ENCODE results near the gene TMEM126A. TPM values are rescaled to one million over a fixed set of nuclear protein-coding genes. Genes with fewer than 3 reads are reported as not detected.
"Not testable (repeated sequence)": the region's sequence is repeated elsewhere in the genome, so short reads cannot be mapped to it uniquely, and the experiment has no call there.

The TMEM126A gene
- polyA plus RNA-seq: 59.1 TPM

DNA sequence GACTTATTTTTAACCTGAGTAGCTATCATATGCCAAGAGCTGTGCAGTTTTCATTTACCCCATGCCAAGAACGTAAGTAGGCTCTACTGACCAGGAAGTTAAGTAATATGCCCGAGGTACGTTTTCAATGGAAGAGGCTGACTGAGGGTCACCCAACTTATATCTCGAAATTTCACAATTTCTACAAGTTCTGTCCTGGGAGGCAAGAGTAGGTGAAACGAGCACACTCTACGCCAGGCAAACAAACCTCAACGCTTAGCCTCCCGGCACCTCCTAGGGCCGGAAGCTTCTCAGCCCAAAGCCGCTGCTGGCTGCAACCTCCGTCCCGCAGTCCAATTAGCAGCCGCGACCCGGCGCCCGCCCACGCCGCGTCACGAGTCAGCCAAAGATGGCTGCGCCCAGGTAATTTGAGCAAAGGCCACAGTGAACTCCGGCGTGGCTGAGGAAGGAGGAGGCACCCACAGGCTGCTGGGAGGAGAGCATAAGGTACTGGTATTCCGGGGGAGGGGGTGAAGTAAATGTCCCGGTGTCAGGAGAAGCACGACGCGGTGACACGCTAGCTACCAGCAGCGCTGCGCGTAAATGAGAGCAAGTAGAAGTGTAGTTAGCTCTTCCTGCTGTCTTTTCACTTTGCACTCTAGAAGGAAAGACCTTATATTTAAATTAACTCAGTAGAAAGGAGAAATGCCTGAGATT lies at the start of gene TMEM126A:
Gene TMEM126A (plus strand): TSS at position 364 of the 696 bp plus-strand sequence. CDS start 2,289 bp downstream, outside the sequence.
- Mint-ChIP-seq H3K27me3 (peaks cover 3% of the 10 kb centered on the region), H3K4me1 (peaks cover 10 to 17% (median 15%) of the 10 kb centered on the region in 3 donors), H3K27ac (peak within 1 kb of the TSS; percentile 84 to 98 (median 98)), H3K9me3 (no peaks in the 10 kb centered on the region), H3K4me3 (peak within 1 kb of the TSS; percentile 92 to 99 (median 95)), H3K36me3 (peaks cover 1% of the 10 kb centered on the region)

GRCh38 chr11:85599083-85599482 lies 48.7 kb upstream of the TMEM126A start:
- Mint-ChIP-seq H3K4me3 (no peak overlapping the region), H3K4me1 (no peaks in the 10 kb centered on the region), H3K36me3 (no peaks in the 10 kb centered on the region), H3K27ac (no peak overlapping the region), H3K9me3 (no peaks in the 10 kb centered on the region), H3K27me3 (no peaks in the 10 kb centered on the region)

DNA sequence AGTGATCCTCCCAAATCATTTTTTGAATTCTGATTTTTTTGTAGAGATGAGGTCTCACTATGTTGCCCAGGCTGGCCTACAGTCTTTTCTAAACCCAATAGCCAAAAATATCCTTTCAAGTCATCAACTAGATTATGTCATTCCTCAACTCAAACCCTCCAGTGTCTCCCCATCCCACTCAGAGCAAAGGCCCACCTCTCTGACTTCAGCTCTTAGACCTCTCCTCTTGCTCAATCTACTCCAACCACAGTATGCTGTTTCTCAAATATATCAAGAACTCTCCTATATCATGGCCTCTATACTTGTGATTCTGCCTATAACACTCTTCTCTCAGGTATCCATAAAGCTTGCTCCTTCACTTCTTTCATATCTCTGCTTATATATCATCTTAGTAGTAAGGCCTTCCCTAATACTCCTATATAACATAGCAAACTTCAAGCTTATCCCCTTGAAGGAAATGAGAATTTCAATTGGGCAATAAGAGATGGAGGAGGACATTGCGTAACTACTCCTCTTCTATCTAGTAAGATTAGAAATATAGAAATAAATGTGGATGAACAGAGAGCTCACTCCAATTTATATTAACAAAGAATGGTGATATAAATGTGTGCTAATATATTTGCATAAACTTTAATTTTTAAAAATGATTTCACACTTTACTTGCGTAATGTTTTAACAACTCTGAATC lies 45.1 kb upstream of the TMEM126A start:
- H3K4me1 Mint-ChIP-seq: no peaks in the 10 kb centered on the region
- no peak overlapping the region for H3K4me3 Mint-ChIP-seq
- peaks cover 7% of the 10 kb centered on the region for H3K36me3 Mint-ChIP-seq
- H3K9me3 Mint-ChIP-seq: peaks cover 0 to 5% (median 0%) of the 10 kb centered on the region in 3 donors
- peak overlapping the region in 1 of 3 donors; percentile 11 for H3K27ac Mint-ChIP-seq
- no peaks in the 10 kb centered on the region for H3K27me3 Mint-ChIP-seq

GRCh38 chr11:85603220-85603619 lies 44.5 kb upstream of the TMEM126A start:
- Mint-ChIP-seq H3K27ac (no peak overlapping the region), H3K27me3 (peaks cover under 1% of the 10 kb centered on the region), H3K9me3 (peaks cover 0 to 5% (median 0%) of the 10 kb centered on the region in 3 donors), H3K4me3 (no peak overlapping the region), H3K36me3 (peaks cover 7% of the 10 kb centered on the region), H3K4me1 (no peaks in the 10 kb centered on the region)

DNA sequence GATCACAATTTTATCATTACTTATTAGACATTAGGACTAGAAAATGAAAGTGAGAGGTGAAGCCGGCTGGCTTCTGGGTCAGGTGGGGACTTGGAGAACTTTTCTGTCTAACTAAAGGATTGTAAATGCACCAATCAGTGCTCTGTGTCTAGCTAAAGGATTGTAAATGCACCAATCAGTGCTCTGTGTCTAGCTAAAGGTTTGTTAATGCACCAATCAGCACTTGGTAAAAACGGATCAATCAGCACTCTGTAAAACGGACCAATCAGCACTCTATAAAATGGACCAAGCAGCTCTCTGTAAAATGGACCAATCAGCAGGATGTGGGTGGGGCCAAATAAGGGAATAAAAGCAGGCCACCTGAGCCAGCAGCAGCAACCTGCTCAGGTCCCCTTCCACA lies 41.5 kb upstream of the TMEM126A start:
- not testable (repeated sequence) for H3K4me1 Mint-ChIP-seq

GRCh38 chr11:85608621-85609020 lies 39.1 kb upstream of the TMEM126A start:
- peak overlapping the region in 1 of 4 donors; percentile 29 for H3K4me3 Mint-ChIP-seq
- H3K9me3 Mint-ChIP-seq, H3K27ac Mint-ChIP-seq, H3K4me1 Mint-ChIP-seq, H3K36me3 Mint-ChIP-seq, H3K27me3 Mint-ChIP-seq: not testable (repeated sequence)

More for the DNA sequence above, 41.5 kb upstream of the TMEM126A start:
- not testable (repeated sequence) for H3K9me3 Mint-ChIP-seq, H3K4me3 Mint-ChIP-seq, H3K36me3 Mint-ChIP-seq, H3K27ac Mint-ChIP-seq, H3K27me3 Mint-ChIP-seq

DNA sequence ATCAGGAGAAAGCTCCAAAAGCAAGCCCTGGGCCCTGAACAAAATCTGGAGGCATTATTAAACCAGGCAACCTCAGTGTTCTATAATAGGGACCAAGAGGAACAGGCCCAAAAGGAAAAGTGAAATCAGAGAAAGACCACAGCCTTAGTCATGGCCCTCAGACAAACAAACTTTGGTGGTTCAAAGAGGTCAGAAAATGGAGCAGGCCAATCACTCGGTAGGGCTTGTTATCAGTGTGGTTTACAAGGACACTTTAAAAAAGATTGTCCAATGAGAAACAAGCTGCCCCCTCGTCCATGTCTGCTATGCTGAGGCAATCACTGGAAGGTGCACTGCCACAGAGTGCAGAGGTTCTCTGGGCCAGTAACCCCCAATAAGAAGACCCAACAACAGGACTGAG lies 38.5 kb upstream of the TMEM126A start:
- H3K4me3 Mint-ChIP-seq, H3K9me3 Mint-ChIP-seq, H3K4me1 Mint-ChIP-seq, H3K27me3 Mint-ChIP-seq, H3K27ac Mint-ChIP-seq: not testable (repeated sequence)
- H3K36me3 Mint-ChIP-seq: peaks cover 10% of the 10 kb centered on the region

DNA sequence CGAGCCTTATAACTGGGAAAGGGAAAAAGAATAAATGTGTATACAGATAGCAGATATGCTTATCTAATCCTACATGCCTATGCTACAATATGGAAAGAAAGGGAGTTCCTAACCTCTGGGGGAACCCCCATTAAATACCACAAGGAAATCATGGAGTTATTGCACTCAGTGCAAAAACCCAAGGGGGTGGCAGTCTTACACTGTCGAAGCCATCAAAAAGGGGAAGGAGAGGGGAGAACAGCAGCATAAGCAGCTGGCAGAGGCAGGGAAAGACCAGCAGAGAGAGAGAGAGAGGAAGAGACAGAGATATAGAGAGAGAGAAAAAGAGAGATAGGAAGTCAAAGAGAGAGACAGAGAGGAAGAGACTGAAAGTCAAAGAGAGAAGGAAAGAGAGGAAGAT lies 36.1 kb upstream of the TMEM126A start:
- not testable (repeated sequence) for H3K4me3 Mint-ChIP-seq

GRCh38 chr11:85619499-85619898 lies 28.3 kb upstream of the TMEM126A start:
- H3K27ac Mint-ChIP-seq: no peak overlapping the region
- H3K27me3 Mint-ChIP-seq: peaks cover 1% of the 10 kb centered on the region
- no peaks in the 10 kb centered on the region for H3K9me3 Mint-ChIP-seq
- no peak overlapping the region for H3K4me3 Mint-ChIP-seq
- no peaks in the 10 kb centered on the region for H3K36me3 Mint-ChIP-seq
- H3K4me1 Mint-ChIP-seq: no peaks in the 10 kb centered on the region

More for the DNA sequence above, 36.1 kb upstream of the TMEM126A start:
- H3K9me3 Mint-ChIP-seq, H3K36me3 Mint-ChIP-seq, H3K4me1 Mint-ChIP-seq, H3K27ac Mint-ChIP-seq, H3K27me3 Mint-ChIP-seq: not testable (repeated sequence)

GRCh38 chr11:85620256-85620655 lies 27.5 kb upstream of the TMEM126A start:
- Mint-ChIP-seq H3K27me3 (peaks cover 1% of the 10 kb centered on the region), H3K4me3 (no peak overlapping the region), H3K9me3 (no peaks in the 10 kb centered on the region), H3K36me3 (peaks cover 2% of the 10 kb centered on the region), H3K27ac (no peak overlapping the region), H3K4me1 (peaks cover 0 to 1% (median 0%) of the 10 kb centered on the region in 3 donors)

DNA sequence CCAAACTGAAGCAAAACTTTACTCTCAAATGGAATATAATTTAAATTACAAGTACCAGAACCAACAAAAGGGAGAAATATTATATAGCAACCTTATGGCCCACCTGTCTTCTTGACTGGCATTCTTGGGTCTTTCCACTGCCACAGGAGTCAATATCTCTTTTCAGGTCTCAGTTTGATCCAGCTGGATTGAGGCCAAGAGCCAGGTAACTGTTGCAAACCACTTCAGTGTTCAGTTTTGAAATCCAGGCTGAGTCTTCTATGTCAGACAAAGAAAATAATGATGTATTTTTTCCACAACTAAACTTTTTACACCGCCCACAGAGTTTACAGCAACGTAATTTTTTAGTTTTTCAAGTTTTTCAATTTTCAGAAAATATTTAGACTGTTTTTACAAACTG lies 21.3 kb upstream of the TMEM126A start:
- H3K27ac Mint-ChIP-seq: peak overlapping the region in 1 of 3 donors; percentile 93
- H3K36me3 Mint-ChIP-seq: peaks cover 2% of the 10 kb centered on the region
- no peaks in the 10 kb centered on the region for H3K27me3 Mint-ChIP-seq
- H3K4me1 Mint-ChIP-seq: peaks cover 19 to 23% (median 20%) of the 10 kb centered on the region in 3 donors
- no peaks in the 10 kb centered on the region for H3K9me3 Mint-ChIP-seq
- peak overlapping the region in 2 of 4 donors; percentile 17 to 96 for H3K4me3 Mint-ChIP-seq

DNA sequence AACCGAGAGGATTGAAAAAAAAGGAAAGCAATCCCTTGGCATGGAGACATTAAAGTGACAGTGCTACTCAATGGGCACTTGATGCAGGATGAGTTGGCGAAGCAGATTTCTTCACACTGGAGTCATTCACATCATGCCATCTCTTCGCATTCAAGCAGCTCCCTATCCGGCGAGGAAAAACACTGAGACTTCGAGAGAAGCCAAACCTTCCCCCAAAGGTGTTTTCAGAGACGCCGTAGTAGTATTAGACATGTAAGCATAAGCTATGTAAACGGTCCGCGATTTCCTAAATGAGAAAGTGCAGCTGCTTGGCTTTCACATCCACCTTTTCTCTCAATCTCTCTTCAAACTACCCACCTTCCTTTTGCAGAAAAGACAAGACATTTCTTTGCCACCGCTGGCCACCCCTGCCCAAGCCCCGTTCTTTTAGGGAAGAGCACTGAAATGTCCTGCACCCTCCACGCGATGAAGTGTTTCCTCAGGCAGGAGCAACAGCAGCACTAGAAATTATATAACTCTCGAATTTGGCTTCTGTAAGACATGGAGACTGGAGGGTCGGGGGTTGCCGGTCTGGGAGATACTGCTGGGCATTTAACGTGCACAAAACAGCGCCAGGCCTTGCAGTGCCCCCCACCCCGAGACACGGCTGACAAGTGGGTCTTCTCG lies 20.3 kb upstream of the TMEM126A start, which contains the start of gene DLG2:
Gene DLG2 (minus strand): TSS at position 13 of the 666 bp plus-strand sequence.
- Mint-ChIP-seq H3K4me3 (peak within 1 kb of the TSS; percentile 95 to 99 (median 96)), H3K9me3 (no peaks in the 10 kb centered on the region), H3K27ac (peak within 1 kb of the TSS; percentile 82 to 97 (median 93)), H3K36me3 (peaks cover 2% of the 10 kb centered on the region), H3K27me3 (no peaks in the 10 kb centered on the region), H3K4me1 (peaks cover 19 to 23% (median 20%) of the 10 kb centered on the region in 3 donors)

- H3K4me3 Mint-ChIP-seq: peak within 1 kb of the TSS; percentile 95 to 99 (median 96)
- H3K36me3 Mint-ChIP-seq: peaks cover 2% of the 10 kb centered on the region
- H3K9me3 Mint-ChIP-seq: no peaks in the 10 kb centered on the region
- H3K27ac Mint-ChIP-seq: peak within 1 kb of the TSS; percentile 82 to 97 (median 93)
- no peaks in the 10 kb centered on the region for H3K27me3 Mint-ChIP-seq
- H3K4me1 Mint-ChIP-seq: peaks cover 19 to 23% (median 20%) of the 10 kb centered on the region in 3 donors
Observed at GRCh38 chr11:85627998-85628770, 19.6 kb upstream of the TMEM126A start, which contains the start of gene TMEM126B. TMEM126B (plus strand) TSS chr11:85628593; CDS start chr11:85628608, 15 bp downstream.

- Mint-ChIP-seq H3K27me3 (no peaks in the 10 kb centered on the region), H3K4me1 (peaks cover 19 to 24% (median 20%) of the 10 kb centered on the region in 3 donors), H3K36me3 (peaks cover 4% of the 10 kb centered on the region), H3K9me3 (no peaks in the 10 kb centered on the region), H3K27ac (peak overlapping the region; percentile 82 to 97 (median 93)), H3K4me3 (peak overlapping the region; percentile 95 to 99 (median 96))
Observed at GRCh38 chr11:85628771-85629341, 18.9 kb upstream of the TMEM126A start.
